Ectodermal cell (in vitro differentiated cells): Measurements from ENCODE around the gene NEDD4L.

ENCODE experiments used
- H3K27ac ChIP-seq: 2 replicates; pipeline ENCODE4 v1.7.0; 2013; ENCODE audit warnings: mild to moderate bottlenecking, low read depth, low read length; ENCODE audit not compliant: insufficient read depth, poor library complexity, severe bottlenecking
- H3K27me3 ChIP-seq: 2 replicates; pipeline ENCODE4 v1.7.0; 2013; ENCODE audit warnings: mild to moderate bottlenecking, low read length; ENCODE audit not compliant: insufficient read depth, control insufficient read depth, poor library complexity, severe bottlenecking
- H3K36me3 ChIP-seq: one replicate; pipeline ENCODE4 v1.7.0; 2013; ENCODE audit warnings: low read length; ENCODE audit not compliant: control insufficient read depth, insufficient read depth
- H3K4me1 ChIP-seq: one replicate; pipeline ENCODE4 v1.7.0; 2013; ENCODE audit warnings: low read length; ENCODE audit not compliant: control insufficient read depth, insufficient read depth
- H3K4me3 ChIP-seq: 2 replicates; pipeline ENCODE4 v1.7.0; 2013; ENCODE audit warnings: low read depth, low read length, control low read depth; ENCODE audit not compliant: insufficient read depth
- H3K9me3 ChIP-seq: 2 replicates; pipeline ENCODE4 v1.7.0; 2013; ENCODE audit warnings: mild to moderate bottlenecking, low read length, moderate library complexity; ENCODE audit not compliant: control insufficient read depth
- WGBS, 2 experiments: methylation state at CpG; one replicate each; pipeline ENCODE4 v1.1.7; 2013; ENCODE audit warnings: missing lambda C conversion rate in 2 of 2; 5-methylcytosine and 5-hydroxymethylcytosine counted together

NEDD4L gene

DNA sequence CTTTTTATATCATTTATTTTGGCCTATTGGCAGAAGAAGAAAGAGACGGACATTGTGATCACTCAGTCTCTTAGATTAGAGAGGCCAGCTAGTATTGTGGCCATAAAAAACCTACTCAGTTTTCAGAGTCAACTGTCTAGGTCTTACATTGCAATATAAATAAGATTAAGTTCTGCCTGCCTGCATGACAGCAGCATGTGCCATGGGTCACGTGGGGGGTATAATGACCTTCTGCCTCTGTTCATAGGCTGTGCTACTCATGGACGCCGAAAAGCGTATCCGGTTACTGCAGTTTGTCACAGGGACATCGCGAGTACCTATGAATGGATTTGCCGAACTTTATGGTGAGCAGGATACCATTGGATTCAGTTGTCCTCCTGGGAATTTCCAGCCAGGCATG is 346.4 kb downstream of the NEDD4L start:
- H3K27me3 ChIP-seq: no peaks in the 10 kb centered on the region
- H3K9me3 ChIP-seq: no peaks in the 10 kb centered on the region
- H3K4me3 ChIP-seq: no peak overlapping the region
- H3K36me3 ChIP-seq: peaks cover 4% of the 10 kb centered on the region
- no peak overlapping the region for H3K27ac ChIP-seq
- H3K4me1 ChIP-seq: peaks cover 4% of the 10 kb centered on the region
- 96 to 97% methylated on average over 9 of the region's 9 CpGs for WGBS, 2 experiments

- 91 to 100% methylated on average over 1 of the region's 1 CpG for WGBS, 2 experiments
- Histone ChIP-seq H3K4me1 (peaks cover 4% of the 10 kb centered on the region), H3K27me3 (no peaks in the 10 kb centered on the region), H3K27ac (no peak overlapping the region), H3K4me3 (no peak overlapping the region), H3K9me3 (no peaks in the 10 kb centered on the region), H3K36me3 (no peaks in the 10 kb centered on the region)
Measured at GRCh38 chr18:58391231-58391825, 347.3 kb downstream of the NEDD4L start.

GRCh38 chr18:58391932-58392323 is 347.9 kb downstream of the NEDD4L start:
- Histone ChIP-seq H3K9me3 (no peaks in the 10 kb centered on the region), H3K27me3 (no peaks in the 10 kb centered on the region), H3K4me3 (no peak overlapping the region), H3K27ac (no peak overlapping the region), H3K36me3 (no peaks in the 10 kb centered on the region), H3K4me1 (peaks cover 4% of the 10 kb centered on the region)
- WGBS, 2 experiments: 85 to 89% methylated on average over 8 of the region's 8 CpGs

DNA sequence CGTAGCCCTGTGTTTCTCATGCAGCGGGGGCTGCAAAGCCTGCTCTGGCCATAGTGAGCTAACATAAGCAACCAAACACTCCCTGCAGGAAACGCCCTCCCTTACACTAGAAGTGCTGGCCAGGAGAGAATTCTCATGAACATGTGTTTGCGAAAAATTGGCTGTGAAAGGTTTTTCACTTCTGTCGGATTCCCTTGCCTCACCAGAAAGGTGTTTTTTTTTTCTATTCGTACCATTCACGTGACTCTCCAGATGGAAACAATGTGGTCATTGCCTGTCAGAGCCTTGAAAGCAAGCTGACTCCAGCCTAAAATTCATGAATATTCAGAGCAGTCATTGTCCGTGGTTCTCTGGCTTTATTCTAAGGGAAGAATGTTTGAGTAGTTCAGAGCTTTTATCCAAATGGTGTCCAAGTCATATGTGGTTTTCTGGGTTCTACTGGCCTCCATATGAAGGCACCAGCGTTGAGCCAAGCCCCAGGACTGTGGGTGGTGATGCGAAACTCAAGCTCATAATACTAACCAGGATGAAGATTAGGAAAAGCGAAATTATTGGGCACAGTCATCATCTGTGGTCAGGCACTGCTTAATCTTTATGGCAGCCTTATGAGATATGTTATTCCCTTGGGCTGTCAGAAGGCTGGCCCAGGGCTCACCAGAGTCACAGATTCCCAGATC is 348.4 kb downstream of the NEDD4L start:
- Histone ChIP-seq H3K27ac (no peak overlapping the region), H3K4me3 (no peak overlapping the region), H3K27me3 (no peaks in the 10 kb centered on the region), H3K9me3 (no peaks in the 10 kb centered on the region), H3K4me1 (peaks cover 4% of the 10 kb centered on the region), H3K36me3 (no peaks in the 10 kb centered on the region)
- WGBS, 2 experiments: 81 to 83% methylated on average over 11 of the region's 11 CpGs

- Histone ChIP-seq H3K27ac (no peak overlapping the region), H3K36me3 (no peaks in the 10 kb centered on the region), H3K4me3 (no peak overlapping the region), H3K4me1 (peaks cover 4% of the 10 kb centered on the region), H3K9me3 (no peaks in the 10 kb centered on the region), H3K27me3 (no peaks in the 10 kb centered on the region)
- 98 to 99% methylated on average over 2 of the region's 2 CpGs for WGBS, 2 experiments
Measured at GRCh38 chr18:58393295-58393694, 349.3 kb downstream of the NEDD4L start.

- Histone ChIP-seq H3K36me3 (no peaks in the 10 kb centered on the region), H3K27ac (no peak overlapping the region), H3K9me3 (no peaks in the 10 kb centered on the region), H3K4me3 (no peak overlapping the region), H3K27me3 (no peaks in the 10 kb centered on the region), H3K4me1 (peaks cover 4% of the 10 kb centered on the region)
- 93 to 94% methylated on average over 7 of the region's 7 CpGs for WGBS, 2 experiments
Measured at GRCh38 chr18:58394046-58394445, 350.0 kb downstream of the NEDD4L start.

- H3K27ac ChIP-seq: no peak overlapping the region
- peaks cover 4% of the 10 kb centered on the region for H3K4me1 ChIP-seq
- H3K4me3 ChIP-seq: no peak overlapping the region
- H3K36me3 ChIP-seq: no peaks in the 10 kb centered on the region
- WGBS, 2 experiments: 93 to 94% methylated on average over 12 of the region's 12 CpGs
- no peaks in the 10 kb centered on the region for H3K9me3 ChIP-seq
- H3K27me3 ChIP-seq: no peaks in the 10 kb centered on the region
Measured at GRCh38 chr18:58394602-58395425, 350.8 kb downstream of the NEDD4L start.

DNA sequence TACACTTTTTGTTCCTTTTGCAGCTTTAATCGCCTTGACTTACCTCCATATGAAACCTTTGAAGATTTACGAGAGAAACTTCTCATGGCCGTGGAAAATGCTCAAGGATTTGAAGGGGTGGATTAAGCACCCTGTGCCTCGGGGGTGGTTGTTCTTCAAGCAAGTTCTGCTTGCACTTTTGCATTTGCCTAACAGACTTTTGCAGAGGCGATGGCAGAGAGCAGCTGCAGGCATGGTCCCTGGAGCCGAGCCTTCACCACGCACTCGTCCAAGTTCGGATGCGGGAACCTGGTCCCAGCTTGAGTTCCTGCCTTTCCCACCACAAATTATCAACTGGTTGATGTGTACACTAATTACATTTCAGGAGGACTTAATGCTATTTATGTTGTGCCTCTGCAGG is 352.1 kb downstream of the NEDD4L start:
- H3K4me1 ChIP-seq: peaks cover 3% of the 10 kb centered on the region
- H3K36me3 ChIP-seq: no peaks in the 10 kb centered on the region
- H3K27me3 ChIP-seq: no peaks in the 10 kb centered on the region
- H3K4me3 ChIP-seq: no peak overlapping the region
- no peaks in the 10 kb centered on the region for H3K9me3 ChIP-seq
- 92 to 93% methylated on average over 10 of the region's 10 CpGs for WGBS, 2 experiments
- H3K27ac ChIP-seq: no peak overlapping the region

DNA sequence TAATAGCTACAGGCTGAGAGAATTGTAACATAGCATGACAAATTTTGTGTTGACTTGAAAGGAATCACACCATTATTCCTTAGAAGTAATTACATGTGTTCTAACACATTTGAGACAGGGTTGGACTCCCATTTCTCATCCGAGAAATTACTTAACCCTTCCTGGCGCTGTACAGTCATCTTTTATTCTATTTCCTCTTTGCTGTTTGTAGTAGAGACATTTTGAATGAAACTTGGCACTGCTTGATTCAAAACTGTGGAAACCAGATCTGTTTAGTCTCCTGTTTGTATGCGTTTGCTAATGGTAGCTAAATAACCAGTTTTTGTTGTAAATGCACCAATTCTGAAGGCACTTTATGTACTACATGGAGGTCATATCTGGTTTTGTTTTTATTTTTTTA is 352.9 kb downstream of the NEDD4L start:
- WGBS, 2 experiments: 94 to 100% methylated on average over 3 of the region's 3 CpGs
- H3K4me1 ChIP-seq: no peaks in the 10 kb centered on the region
- H3K27ac ChIP-seq: no peak overlapping the region
- H3K4me3 ChIP-seq: no peak overlapping the region
- no peaks in the 10 kb centered on the region for H3K27me3 ChIP-seq
- H3K36me3 ChIP-seq: no peaks in the 10 kb centered on the region
- H3K9me3 ChIP-seq: no peaks in the 10 kb centered on the region

DNA sequence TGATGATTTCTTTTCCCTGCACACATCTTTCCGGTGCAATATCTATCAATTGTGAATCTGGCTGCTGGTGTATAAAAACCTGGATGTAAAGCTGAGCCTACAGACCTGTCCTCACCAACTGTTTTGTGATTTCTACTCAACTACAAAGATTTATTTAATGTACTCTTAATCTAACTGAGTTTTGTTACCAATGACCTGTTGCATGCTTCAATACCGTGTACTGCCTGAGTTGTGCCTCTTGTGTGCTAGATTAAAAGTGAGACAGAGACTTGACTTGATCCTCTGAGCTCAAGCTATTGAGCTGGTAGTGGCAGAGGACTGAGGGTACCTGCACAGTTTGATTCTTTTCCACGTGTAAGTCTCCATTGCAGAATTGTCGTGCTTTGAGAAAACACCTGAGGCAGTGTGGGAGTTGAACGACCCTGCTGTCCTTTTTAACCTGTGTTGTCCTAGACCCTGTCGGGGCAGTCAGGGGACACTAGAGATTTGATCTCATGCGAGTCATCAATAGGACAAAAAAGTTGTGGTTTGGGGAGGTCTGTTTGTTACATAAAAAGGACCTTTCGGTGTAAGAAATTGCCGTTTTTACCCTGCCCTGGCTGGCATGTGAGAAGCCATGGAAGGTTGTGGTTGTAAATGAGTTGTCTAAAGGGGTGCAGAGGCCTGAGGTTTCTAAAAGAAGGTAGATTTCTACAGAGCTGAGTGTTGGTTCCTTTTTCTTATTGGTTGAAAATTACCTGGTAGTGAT is 353.5 kb downstream of the NEDD4L start:
- Histone ChIP-seq H3K9me3 (no peaks in the 10 kb centered on the region), H3K36me3 (no peaks in the 10 kb centered on the region), H3K4me1 (no peaks in the 10 kb centered on the region), H3K27ac (no peak overlapping the region), H3K4me3 (no peak overlapping the region), H3K27me3 (no peaks in the 10 kb centered on the region)
- WGBS, 2 experiments: 94% methylated on average over 9 of the region's 9 CpGs
